Fibroblast of lung (primary cell): ENCODE results near the gene FANCD2OS.

ENCODE experiments used
- CTCF ChIP-seq, 2 donors: IDR thresholded peaks in 1 of 2; conservative IDR thresholded peaks in 1 of 2; 1 replicate in 1 of 2; 2 replicates in 1 of 2; pipeline ENCODE4 v1.5.1; 2011 to 2012; ENCODE audit warnings: low read length in 2 of 2, control low read depth in 1 of 2, inconsistent platforms in 1 of 2, low read depth in 1 of 2, mild to moderate bottlenecking in 1 of 2
- EZH2 ChIP-seq: IDR thresholded peaks from 2 replicates; pipeline ENCODE4 v1.5.1; 2012; ENCODE audit warnings: low read length, control low read depth, mild to moderate bottlenecking; ENCODE audit errors: missing control alignments

GRCh38 chr3:10136426-10137005 lies 28.5 kb upstream of the FANCD2OS start:
- TF ChIP-seq CTCF (conservative IDR thresholded peaks at IDR 0.05 in 1 of 2, IDR thresholded peaks at IDR 0.05 in 1 of 2; ENCODE audit: low read depth in 1 of 2, low read length in 2 of 2) (no peak), EZH2 (no peak)
